HepG2 (cell line): ENCODE measurements around the gene MLLT11. TPM values are rescaled to one million over a fixed set of nuclear protein-coding genes. Genes with fewer than 3 reads are reported as not detected.

Experiments
- GATAD1 ChIP-seq: IDR thresholded peaks from 2 replicates; pipeline ENCODE4 v1.6.1; 2016; ENCODE audit warnings: missing genetic modification reagents, missing compliant biosample characterization
- NCOA2 ChIP-seq: sonication (generic); formaldehyde crosslinking; IDR thresholded peaks from 2 replicates; pipeline ENCODE4 v1.8.0; 2022; ENCODE audit warnings: inconsistent platforms
- NFE2 ChIP-seq: sonication (generic); formaldehyde crosslinking; IDR thresholded peaks from 2 replicates; pipeline ENCODE4 v1.4.0; 2020; ENCODE audit warnings: missing genetic modification reagents
- NR2C2 ChIP-seq: sonication (generic); formaldehyde crosslinking; IDR thresholded peaks from 2 replicates; pipeline ENCODE4 v1.4.0; 2020; ENCODE audit warnings: missing genetic modification reagents, mild to moderate bottlenecking, moderate library complexity, borderline replicate concordance
- PHF21A ChIP-seq: sonication (generic); formaldehyde crosslinking; IDR thresholded peaks from 2 replicates; pipeline ENCODE4 v1.5.0; 2020; ENCODE audit warnings: mild to moderate bottlenecking, missing genetic modification reagents
- POLR2A ChIP-seq, 2 experiments: IDR thresholded peaks; 2 replicates each; pipeline ENCODE4 v1.6.1; 2011; ENCODE audit warnings: low read depth in 2 of 2, low read length in 2 of 2, mild to moderate bottlenecking in 1 of 2, moderate library complexity in 1 of 2; ENCODE audit not compliant: insufficient read depth in 1 of 2
- PRPF4 ChIP-seq: fragments of 200-400 bp; formaldehyde crosslinking; IDR thresholded peaks from 2 replicates; pipeline ENCODE4 v1.6.1; 2016; ENCODE audit warnings: low read length, low read depth; ENCODE audit not compliant: poor library complexity, severe bottlenecking
- STAT6 ChIP-seq: sonication (generic); formaldehyde crosslinking; IDR thresholded peaks from 2 replicates; pipeline ENCODE4 v1.4.0; 2020; ENCODE audit warnings: missing genetic modification reagents, mild to moderate bottlenecking, borderline replicate concordance
- THAP8 ChIP-seq: sonication (generic); formaldehyde crosslinking; IDR thresholded peaks from 2 replicates; pipeline ENCODE4 v1.5.1; 2020; ENCODE audit warnings: missing genetic modification reagents, mild to moderate bottlenecking, borderline replicate concordance
- ZBTB40 ChIP-seq, 2 experiments: fragments of 450-650 bp in 1 of 2; sonication (generic) in 1 of 2; formaldehyde crosslinking in 1 of 2; IDR thresholded peaks; 2 replicates each; pipeline versions ENCODE4 v1.6.1 to v1.8.0; 2016 to 2022; ENCODE audit warnings: antibody characterized with exemption in 1 of 2, mild to moderate bottlenecking in 1 of 2, missing genetic modification reagents in 1 of 2
- ZNF550 ChIP-seq: sonication (generic); formaldehyde crosslinking; IDR thresholded peaks from 2 replicates; pipeline ENCODE4 v1.4.0; 2020; ENCODE audit warnings: mild to moderate bottlenecking, missing genetic modification reagents, borderline replicate concordance
- ZNF766 ChIP-seq: sonication (generic); formaldehyde crosslinking; IDR thresholded peaks from 2 replicates; pipeline ENCODE4 v1.5.0; 2020; ENCODE audit warnings: missing genetic modification reagents, borderline replicate concordance
- ZSCAN9 ChIP-seq: IDR thresholded peaks from 2 replicates; pipeline ENCODE4 v1.6.1; 2016; ENCODE audit warnings: borderline replicate concordance
- polyA plus RNA-seq, 8 experiments: library from polyadenylated mRNA; depleted of rRNA in 3 of 8; stranded (reverse) in 7 of 8; unstranded in 1 of 8; fragments of >200 nt; fragmentation: Illumina TruSeq in 4 of 8; extraction: Trizol in 4 of 8; gene quantifications; 2 replicates each; pipeline versions ENCODE4 v1.2.1 to v1.2.3, GENCODE V29; 2011 to 2016; ENCODE audit warnings: low read depth in 4 of 8, missing spikeins in 1 of 8, mixed read lengths in 1 of 8; ENCODE audit not compliant: insufficient read depth in 1 of 8
- total RNA-seq, 5 experiments: library from RNA; depleted of rRNA; stranded (reverse); fragments of >200 nt; fragmentation: Illumina TruSeq; extraction: Trizol; gene quantifications; 2 replicates each; pipeline ENCODE4 v1.2.3, GENCODE V29; 2016; ENCODE audit warnings: low read depth in 1 of 5
- TF ChIP-seq, protein P1 (sequence below): sonication (generic); formaldehyde crosslinking; IDR thresholded peaks from 2 replicates; pipeline ENCODE4 v1.4.0; 2020; ENCODE audit warnings: missing genetic modification reagents

The MLLT11 gene
- total and polyA plus RNA-seq, 2 of the 13 experiments (the other 11 are each of a cell fraction or from before 2014, with no cell fraction given): 0.21 to 0.22 TPM

- TF ChIP-seq STAT6 (CRISPR knock-in tag) (0 out of 2 replicates have a peak, but pooled peaks have one; percentile 56), GATAD1 (CRISPR knock-in tag) (no peak), NCOA2 (peak; percentile 80), ZSCAN9 (CRISPR knock-in tag) (no peak), ZNF550 (no peak), POLR2A (IDR thresholded peaks at IDR 0.05; ENCODE audit: insufficient read depth in 1 of 2, low read depth in 2 of 2, low read length in 2 of 2) (peak; percentile 72 to 87), ZBTB40 (IDR thresholded peaks at IDR 0.05) (no peak), ZBTB40 (CRISPR knock-in tag; IDR thresholded peaks at IDR 0.05) (no peak), THAP8 (no peak), PHF21A (CRISPR knock-in tag) (peak; percentile 83), PRPF4 (no peak), ZNF766 (CRISPR knock-in tag) (no peak), NFE2 (CRISPR knock-in tag) (no peak), NR2C2 (CRISPR knock-in tag) (peak; percentile 53; the same call in 1 of the 2 replicates)
- TF ChIP-seq, protein P1, sequence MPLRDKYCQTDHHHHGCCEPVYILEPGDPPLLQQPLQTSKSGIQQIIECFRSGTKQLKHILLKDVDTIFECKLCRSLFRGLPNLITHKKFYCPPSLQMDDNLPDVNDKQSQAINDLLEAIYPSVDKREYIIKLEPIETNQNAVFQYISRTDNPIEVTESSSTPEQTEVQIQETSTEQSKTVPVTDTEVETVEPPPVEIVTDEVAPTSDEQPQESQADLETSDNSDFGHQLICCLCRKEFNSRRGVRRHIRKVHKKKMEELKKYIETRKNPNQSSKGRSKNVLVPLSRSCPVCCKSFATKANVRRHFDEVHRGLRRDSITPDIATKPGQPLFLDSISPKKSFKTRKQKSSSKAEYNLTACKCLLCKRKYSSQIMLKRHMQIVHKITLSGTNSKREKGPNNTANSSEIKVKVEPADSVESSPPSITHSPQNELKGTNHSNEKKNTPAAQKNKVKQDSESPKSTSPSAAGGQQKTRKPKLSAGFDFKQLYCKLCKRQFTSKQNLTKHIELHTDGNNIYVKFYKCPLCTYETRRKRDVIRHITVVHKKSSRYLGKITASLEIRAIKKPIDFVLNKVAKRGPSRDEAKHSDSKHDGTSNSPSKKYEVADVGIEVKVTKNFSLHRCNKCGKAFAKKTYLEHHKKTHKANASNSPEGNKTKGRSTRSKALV (CRISPR knock-in tag): peak; percentile 25; the same call in 1 of the 2 replicates
Observed at GRCh38 chr1:151012684-151013471, 47.3 kb upstream of the MLLT11 start (continued).
